Fibroblast of the conjunctiva (primary cell): ENCODE results near the gene ABCA10.
A peak's percentile ranks its signal among the peaks of the same experiment; 100 is the strongest.
"Not testable (repeated sequence)": the region's sequence is repeated elsewhere in the genome, so short reads cannot be mapped to it uniquely, and the experiment has no call there.

Experiments used
- DNase-seq: peaks from one replicate; pipeline ENCODE4 v3.0.0-alpha.2; 2010; ENCODE audit warnings: low read depth

Gene ABCA10

DNA sequence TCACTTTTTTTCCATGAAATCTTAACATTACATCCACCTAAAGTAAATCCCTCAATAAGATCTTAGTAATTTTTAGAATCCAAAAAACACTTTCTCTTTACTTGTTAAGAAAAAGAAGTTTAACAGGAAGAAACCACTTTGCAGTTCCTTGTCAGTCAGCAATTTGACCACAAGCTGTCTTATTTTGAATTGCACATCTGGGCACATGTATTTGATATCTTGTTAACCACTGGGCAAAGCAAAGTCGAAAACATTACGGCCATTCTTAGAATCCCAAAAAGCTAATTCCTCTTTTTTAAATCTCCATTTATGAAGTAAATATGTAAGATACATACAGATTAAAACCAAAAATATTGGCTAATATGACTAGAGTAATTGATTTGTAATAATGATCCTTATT, 1.1 kb downstream of the ABCA10 start:
- DNase-seq: no peak

- peak; percentile 14 for DNase-seq
Measured at GRCh38 chr17:69223809-69224208, 4.8 kb downstream of the ABCA10 start.

GRCh38 chr17:69222707-69223258, 5.8 kb downstream of the ABCA10 start:
- no peak for DNase-seq

- DNase-seq: no peak
Measured at GRCh38 chr17:69220098-69220497, 8.5 kb downstream of the ABCA10 start.

DNA sequence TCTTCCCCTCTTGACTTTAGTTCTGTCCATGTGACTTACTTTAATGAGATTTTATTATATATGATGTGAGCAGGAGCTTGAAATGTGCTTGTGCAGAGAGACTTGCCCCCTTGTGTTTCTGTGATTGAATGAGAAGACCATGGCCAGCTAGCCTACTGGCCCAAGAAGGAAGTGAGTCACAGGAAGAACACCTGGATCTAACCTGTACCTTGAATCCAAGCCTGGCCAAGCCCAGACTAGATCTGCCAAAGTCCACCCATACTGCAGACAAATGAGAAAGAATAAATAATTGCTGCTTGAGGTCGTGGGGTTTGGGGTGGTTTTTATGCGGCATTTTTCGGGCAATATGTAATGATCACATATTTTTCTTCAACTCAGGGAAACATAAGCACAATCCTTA, 9.6 kb downstream of the ABCA10 start:
- no peak for DNase-seq

GRCh38 chr17:69213059-69213813, 15.4 kb downstream of the ABCA10 start:
- no peak for DNase-seq

DNA sequence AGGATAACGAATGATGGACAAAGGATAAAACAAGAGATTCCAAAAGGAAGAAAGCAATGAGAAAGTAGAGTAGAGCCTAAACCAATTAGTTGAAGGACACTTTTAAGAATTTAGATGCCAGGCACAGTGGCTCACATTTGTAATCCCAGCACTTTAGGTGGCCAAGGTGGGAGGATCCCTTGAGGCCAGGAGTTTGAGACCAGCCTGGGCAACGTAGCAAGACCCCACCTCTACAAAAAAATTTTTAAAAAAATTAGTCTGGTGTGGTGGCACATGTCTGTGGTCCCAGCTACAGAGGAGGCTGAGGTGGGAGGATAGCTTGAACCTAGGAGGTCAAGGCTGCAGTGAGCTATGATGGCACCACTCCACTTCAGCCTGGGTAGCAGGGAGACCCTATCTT, 20.0 kb downstream of the ABCA10 start:
- DNase-seq: no peak

DNA sequence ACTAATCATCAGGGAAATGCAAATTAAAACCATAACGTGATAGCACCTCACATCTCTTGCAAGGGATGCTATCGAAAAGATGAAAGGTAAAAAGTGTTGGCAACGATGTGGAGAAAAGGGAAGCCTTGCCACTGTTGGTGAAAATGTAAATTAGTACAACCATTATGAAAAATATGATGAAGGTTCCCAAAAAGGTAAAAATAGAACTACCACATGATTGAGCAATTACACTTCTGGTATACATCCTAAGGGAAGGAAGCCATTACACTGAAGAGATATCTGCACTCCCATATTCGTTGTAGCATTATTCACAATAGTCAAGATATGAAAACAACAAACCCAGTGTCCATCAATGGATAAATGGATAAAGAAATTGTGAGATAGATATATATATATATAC, 21.5 kb downstream of the ABCA10 start:
- DNase-seq: no peak

DNA sequence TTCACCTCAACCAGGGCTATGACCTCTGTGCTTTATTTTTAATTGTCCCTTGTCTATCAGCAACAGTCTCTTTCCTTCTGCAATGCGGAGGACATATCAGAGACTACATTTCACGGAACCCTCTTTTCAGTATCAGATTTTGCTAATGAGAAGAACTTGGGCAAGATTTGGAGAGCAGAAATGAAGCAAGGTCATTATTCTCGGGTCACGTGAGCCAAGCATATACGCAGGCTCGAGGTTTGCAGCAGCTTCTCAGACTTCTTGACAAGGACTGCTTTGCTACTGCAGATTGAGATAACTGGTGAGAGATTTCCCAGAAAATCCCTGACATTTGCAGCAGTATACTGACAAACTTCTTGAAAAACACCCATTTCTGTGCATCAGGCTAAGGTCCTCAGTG, 30.4 kb downstream of the ABCA10 start:
- DNase-seq: no peak

- DNase-seq: not testable (repeated sequence)
Measured at GRCh38 chr17:69196105-69196653, 32.4 kb downstream of the ABCA10 start.

GRCh38 chr17:69192754-69193153, 35.9 kb downstream of the ABCA10 start:
- no peak for DNase-seq

DNA sequence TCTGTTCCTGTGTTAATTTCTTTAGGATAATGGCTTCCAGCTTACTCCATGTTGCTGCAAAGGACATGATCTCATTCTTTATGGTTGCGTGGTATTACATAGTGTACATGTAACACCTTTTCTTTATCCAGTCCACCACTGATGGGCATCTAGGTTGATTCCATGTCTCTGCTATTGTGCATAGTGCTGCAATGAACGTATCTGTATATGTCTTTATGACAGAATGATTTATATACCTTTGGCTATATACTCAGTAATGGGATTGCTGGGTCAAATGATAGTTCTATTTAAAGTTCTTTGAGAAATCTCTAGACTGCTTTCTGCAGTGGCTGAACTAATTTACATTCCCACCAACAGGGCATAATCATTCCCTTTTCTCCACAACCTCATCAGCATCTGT, 39.8 kb downstream of the ABCA10 start:
- no peak for DNase-seq

GRCh38 chr17:69188064-69188463, 40.6 kb downstream of the ABCA10 start:
- no peak for DNase-seq

DNA sequence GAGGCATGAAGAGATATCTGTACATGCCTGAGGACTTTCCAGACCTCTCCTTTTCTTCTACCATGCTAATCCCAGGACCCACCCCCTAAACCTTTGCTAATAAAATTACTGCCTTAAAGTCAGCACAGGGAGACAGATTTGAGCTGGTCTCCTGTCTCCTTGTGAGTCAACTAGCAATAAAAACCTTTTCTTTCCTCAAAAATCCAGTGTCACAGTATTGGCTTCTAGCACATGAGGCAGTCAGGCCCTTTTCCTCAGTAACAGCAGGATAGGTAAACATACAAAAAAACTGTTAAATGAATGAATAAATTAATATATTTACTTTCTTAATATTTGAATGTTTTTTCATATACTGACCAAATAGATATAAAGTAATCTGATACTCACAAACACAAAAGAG, 41.3 kb downstream of the ABCA10 start:
- DNase-seq: no peak

DNA sequence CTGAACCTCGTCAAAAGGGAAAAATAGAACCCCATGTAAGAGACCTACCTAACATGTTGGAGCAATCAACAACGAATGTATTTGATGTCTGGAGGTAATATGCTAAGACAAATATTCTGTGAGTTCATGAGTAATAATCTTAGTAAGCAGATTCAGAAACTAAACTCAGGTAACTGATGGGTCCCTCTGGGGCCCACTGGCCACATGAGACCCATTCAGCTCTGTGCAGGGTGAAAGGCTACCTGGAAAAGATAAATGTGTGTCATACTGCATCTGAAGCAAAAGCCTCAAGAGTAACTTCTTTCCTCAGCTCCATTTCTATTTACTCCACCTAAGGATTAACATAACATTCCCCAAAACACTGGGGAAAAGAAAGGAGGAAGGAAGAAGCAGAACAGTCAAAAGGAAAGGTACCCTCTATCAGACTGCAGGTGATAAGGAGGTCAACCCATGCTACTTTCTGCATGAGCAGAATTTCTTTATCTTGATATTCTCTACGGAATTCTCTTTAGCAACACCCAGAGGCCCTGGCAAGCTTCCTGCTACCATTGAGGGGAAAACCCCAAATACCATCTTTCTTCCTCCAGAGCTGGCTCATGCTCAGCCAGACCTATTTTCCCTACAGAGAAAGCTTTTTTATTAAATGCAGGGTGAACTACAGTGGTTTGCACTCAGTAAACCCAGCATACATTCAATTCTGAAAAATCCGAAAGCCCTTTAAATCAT, 49.2 kb downstream of the ABCA10 start:
- DNase-seq: peak; percentile 21

- DNase-seq: no peak
Measured at GRCh38 chr17:69176457-69176795, 52.2 kb downstream of the ABCA10 start.

DNA sequence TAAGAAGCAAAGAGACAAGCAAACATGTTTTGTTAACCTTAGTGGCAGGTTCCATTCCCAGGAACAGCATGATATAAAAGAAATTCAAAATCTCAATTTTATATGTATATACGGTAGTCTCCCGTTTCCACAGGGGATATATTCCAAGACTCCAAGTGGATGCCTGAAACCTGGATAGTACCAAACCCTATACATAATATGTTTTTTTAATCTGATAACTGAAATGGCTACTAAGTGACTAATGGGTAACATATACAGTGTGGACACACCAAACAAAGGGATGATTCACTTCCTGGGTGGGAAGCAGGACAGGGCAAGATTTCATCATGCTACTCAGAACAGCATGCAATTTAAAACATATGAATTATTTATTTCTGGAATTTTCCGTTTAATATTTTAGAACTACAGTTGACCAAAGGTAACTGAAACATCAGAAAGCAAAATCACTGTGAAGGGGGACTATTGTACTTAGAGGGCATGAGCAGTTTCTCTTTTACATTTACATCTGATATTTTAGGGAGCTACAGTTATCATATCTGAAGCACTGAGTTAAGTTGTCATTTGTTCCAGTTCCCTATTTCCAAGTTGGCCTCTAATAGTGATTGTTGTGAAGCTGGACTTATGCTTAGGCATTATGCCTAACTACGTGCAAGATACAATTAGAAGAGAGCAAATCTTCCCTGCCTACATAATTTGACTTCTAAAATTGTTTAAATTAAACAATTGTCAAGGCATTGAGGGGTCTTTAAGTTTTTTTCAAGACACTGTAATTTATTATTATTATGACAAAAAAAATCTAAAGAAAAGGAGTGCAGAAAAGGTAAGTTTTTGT, 52.8 kb downstream of the ABCA10 start:
- DNase-seq: peak; percentile 93

GRCh38 chr17:69175262-69175624, 53.4 kb downstream of the ABCA10 start:
- DNase-seq: no peak

DNA sequence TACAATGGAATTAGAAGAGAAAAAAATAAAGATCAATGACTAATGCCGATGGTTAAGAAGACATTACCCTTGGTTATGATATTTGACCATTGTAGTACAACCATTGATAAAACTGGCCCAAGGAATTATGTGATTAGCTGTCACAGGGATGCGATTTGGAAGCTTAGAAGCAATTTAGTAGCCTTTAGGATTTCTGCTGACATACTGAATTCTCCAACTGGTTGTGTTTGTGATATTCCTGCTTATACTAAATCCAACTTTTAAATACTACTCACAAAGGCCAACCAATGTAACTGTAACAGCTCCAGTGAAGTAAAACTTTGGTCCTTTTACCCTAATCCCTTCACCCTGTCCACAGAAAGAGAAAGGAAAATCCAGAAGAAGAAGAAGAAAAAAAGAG, 55.5 kb downstream of the ABCA10 start:
- no peak for DNase-seq

DNA sequence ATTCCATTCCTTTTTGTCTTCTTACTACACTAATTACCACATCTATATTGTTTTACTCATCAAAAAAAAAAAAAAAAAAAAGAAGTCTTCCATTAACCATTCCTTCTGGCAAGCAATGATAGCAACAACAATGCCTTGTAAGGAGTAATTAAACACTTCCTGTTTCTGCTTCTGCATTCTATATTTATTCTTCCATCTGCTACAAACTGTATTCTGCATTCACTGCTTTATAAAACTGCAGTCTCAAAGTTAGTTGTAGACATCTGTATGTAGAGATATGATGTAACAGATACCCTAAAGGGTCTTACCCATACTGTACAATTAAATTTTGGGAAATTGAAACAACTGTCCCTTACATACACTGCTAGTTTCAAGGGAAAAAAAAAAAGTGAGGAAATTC, 58.2 kb downstream of the ABCA10 start:
- DNase-seq: no peak

GRCh38 chr17:69168642-69169041, 60.0 kb downstream of the ABCA10 start:
- DNase-seq: not testable (repeated sequence)

GRCh38 chr17:69166957-69167356, 61.7 kb downstream of the ABCA10 start:
- no peak for DNase-seq
